BJ (cell line): ENCODE measurements around the gene LRRC37B. TPM values are rescaled to one million over a fixed set of nuclear protein-coding genes. Genes with fewer than 3 reads are reported as not detected.
"Not testable (repeated sequence)": the region's sequence is repeated elsewhere in the genome, so short reads cannot be mapped to it uniquely, and the experiment has no call there.

Experiments
- CTCF ChIA-PET: fragments of 350-600 bp; formaldehyde crosslinking; extraction: SDS; loops from one replicate; lab custom pipeline; 2021; ENCODE audit warnings: antibody characterized with exemption, inconsistent platforms; lab: Yijun Ruan, JAX
- POLR2A ChIA-PET: fragments of 300-600 bp; sonication (Branson Sonifier 250); formaldehyde crosslinking; extraction: SDS; loops from one replicate; lab custom pipeline; 2021; ENCODE audit warnings: antibody characterized with exemption; lab: Charles Lee
- DNase-seq: peaks from one replicate; pipeline ENCODE4 v3.0.0-alpha.2; 2011; ENCODE audit warnings: low read depth
- H3K27me3 ChIP-seq: 2 replicates; pipeline ENCODE4 v1.6.0; 2011; ENCODE audit warnings: low read length; ENCODE audit not compliant: control insufficient read depth, insufficient read depth
- H3K36me3 ChIP-seq: 2 replicates; pipeline ENCODE4 v1.5.1; 2011; ENCODE audit warnings: low read length; ENCODE audit not compliant: control insufficient read depth, insufficient read depth
- H3K4me3 ChIP-seq: 2 replicates; pipeline ENCODE4 v1.5.1; 2011; ENCODE audit warnings: low read depth, mild to moderate bottlenecking, control low read depth, low read length
- CTCF ChIP-seq: IDR thresholded peaks from 2 replicates; pipeline ENCODE4 v1.5.1; 2011; ENCODE audit warnings: low read depth, mild to moderate bottlenecking, control low read depth, inconsistent platforms, low read length, moderate library complexity; ENCODE audit not compliant: insufficient read depth
- polyA plus RNA-seq: library from polyadenylated mRNA; depleted of rRNA; stranded (reverse); fragments of >200 nt; gene quantifications from 2 replicates; pipeline ENCODE4 v1.2.3, GENCODE V29; 2011

LRRC37B gene
- polyA plus RNA-seq, 1 experiment = 8.6 TPM

DNA sequence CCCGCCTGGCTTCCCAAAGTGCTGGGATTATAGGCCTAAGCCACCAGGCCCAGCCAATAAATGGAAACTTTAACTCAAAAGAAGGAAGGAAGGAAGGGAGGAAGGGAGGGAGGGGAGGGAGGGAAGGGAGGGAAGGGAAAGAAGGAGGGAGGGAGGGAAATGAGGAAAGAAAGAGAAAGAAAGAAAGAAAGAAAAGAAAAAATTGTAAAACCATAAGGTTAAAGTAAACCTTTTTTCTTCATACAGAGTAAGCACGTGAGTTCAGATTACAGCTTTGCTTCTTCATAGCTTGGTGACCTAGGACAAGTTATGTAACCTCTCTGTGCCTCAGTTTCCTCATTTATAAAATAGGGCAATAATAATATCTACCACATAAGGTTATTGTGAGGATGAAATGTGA is 26.0 kb downstream of the LRRC37B start:
- CTCF ChIA-PET = no interaction called here
- no peak overlapping the region for H3K4me3 ChIP-seq
- H3K36me3 ChIP-seq = no peaks in the 10 kb centered on the region; the same call in 1 of the 2 replicates
- POLR2A ChIA-PET = no interaction called here
- no peak for DNase-seq
- no peak for TF ChIP-seq CTCF
- H3K27me3 ChIP-seq = no peaks in the 10 kb centered on the region

- POLR2A ChIA-PET, H3K4me3 ChIP-seq, H3K27me3 ChIP-seq, CTCF ChIA-PET, H3K36me3 ChIP-seq, DNase-seq: not testable (repeated sequence)
Measured at GRCh38 chr17:32033812-32034211, 26.6 kb downstream of the LRRC37B start.

- H3K4me3 ChIP-seq, CTCF ChIA-PET, POLR2A ChIA-PET, H3K36me3 ChIP-seq, DNase-seq, H3K27me3 ChIP-seq: not testable (repeated sequence)
Measured at GRCh38 chr17:32040246-32040645, 33.1 kb downstream of the LRRC37B start.

DNA sequence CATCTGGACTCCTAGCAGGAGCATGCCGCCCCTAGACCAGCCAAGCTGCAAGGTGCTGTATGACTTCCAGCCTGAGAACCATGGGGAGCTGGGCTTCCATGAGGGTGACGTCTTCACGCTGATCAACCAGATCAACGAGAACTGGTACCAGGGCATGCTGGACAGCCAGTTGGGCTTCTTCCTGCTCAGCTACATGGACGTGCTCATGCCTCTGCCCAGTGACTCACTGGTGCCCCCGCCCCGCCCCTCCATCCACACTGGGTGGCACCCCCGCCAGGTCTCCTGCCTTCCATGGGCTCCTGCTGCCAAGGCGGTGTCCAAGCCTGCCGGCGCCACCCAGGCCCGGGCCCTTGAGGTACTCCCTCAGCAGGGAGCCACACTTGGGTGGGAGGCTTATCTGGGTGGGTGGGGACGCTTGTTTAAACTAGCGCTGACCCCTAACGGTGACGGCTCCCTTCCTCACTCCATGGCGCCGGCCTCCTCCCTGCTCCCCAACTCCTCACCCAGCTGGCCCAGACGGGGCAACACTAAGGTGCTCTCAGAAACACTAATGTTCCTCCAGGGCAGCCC is 34.2 kb downstream of the LRRC37B start:
- not testable (repeated sequence) for DNase-seq

GRCh38 chr17:32042266-32042665 is 35.1 kb downstream of the LRRC37B start:
- H3K4me3 ChIP-seq, H3K36me3 ChIP-seq, DNase-seq, POLR2A ChIA-PET, H3K27me3 ChIP-seq, CTCF ChIA-PET: not testable (repeated sequence)

More for the DNA sequence above, 34.2 kb downstream of the LRRC37B start:
- H3K36me3 ChIP-seq, H3K4me3 ChIP-seq, POLR2A ChIA-PET, CTCF ChIA-PET, H3K27me3 ChIP-seq: not testable (repeated sequence)

GRCh38 chr17:32045611-32046010 is 38.4 kb downstream of the LRRC37B start:
- CTCF ChIA-PET, POLR2A ChIA-PET, H3K27me3 ChIP-seq, DNase-seq, H3K36me3 ChIP-seq, H3K4me3 ChIP-seq: not testable (repeated sequence)

GRCh38 chr17:32047663-32048062 is 40.5 kb downstream of the LRRC37B start:
- H3K27me3 ChIP-seq, H3K4me3 ChIP-seq, H3K36me3 ChIP-seq, CTCF ChIA-PET, POLR2A ChIA-PET, DNase-seq: not testable (repeated sequence)

- DNase-seq, POLR2A ChIA-PET, H3K27me3 ChIP-seq, H3K4me3 ChIP-seq, CTCF ChIA-PET, H3K36me3 ChIP-seq: not testable (repeated sequence)
Measured at GRCh38 chr17:32054985-32055384, 47.8 kb downstream of the LRRC37B start.

- H3K4me3 ChIP-seq, CTCF ChIA-PET, H3K36me3 ChIP-seq, H3K27me3 ChIP-seq, POLR2A ChIA-PET, DNase-seq: not testable (repeated sequence)
Measured at GRCh38 chr17:32055425-32055824, 48.2 kb downstream of the LRRC37B start.

DNA sequence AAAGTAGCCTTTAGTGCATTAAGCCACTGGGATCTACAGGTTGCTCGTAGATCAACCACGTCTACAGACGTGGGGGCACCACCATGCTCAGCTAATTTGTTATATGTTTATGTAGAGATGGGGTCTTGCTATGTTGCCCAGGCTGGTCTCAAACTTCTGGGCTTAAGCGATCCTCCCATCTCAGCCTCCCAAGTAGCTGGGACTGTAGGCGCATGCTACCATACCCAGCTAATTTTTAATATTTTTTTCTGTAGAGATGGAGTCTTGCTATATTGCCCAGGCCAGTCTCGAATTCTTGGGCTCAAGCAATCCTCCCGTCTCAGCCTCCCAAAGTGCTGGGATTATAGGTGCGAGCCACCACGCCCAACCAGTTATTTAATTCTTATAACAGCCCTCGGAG is 49.3 kb downstream of the LRRC37B start:
- H3K36me3 ChIP-seq, POLR2A ChIA-PET, CTCF ChIA-PET, DNase-seq, H3K27me3 ChIP-seq, H3K4me3 ChIP-seq: not testable (repeated sequence)

DNA sequence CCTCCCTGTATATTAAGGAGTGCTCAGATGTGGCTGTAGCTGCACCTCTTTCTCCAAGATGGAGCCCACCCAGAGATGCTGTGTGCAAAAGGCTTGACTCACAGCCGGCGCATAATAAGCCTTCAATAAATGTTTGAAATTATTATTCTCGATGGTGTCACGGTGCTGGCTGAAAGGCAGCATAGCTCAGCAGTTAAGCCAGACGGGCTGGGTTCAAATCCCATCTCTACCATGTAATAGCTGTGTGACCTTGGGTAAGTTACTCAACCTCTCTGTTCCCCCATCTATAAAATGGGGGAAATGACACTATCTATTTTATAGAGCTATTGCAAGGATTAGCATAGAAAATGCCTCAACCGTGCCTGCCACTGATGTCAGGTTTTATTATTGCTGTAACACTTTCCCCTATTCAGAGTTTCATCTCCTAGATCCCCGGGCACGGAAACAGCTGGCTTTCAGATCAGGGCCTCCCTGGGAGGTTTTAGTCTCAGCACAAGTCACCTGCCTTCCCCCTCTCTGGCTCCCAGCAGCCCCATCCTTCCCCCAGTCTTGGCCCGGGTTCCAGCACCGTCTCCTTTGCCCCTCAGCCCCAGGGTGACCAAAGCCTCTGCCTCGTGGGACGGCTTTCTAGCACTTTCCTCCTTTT is 50.4 kb downstream of the LRRC37B start:
- CTCF ChIA-PET, DNase-seq, H3K36me3 ChIP-seq, POLR2A ChIA-PET, H3K27me3 ChIP-seq, H3K4me3 ChIP-seq: not testable (repeated sequence)

DNA sequence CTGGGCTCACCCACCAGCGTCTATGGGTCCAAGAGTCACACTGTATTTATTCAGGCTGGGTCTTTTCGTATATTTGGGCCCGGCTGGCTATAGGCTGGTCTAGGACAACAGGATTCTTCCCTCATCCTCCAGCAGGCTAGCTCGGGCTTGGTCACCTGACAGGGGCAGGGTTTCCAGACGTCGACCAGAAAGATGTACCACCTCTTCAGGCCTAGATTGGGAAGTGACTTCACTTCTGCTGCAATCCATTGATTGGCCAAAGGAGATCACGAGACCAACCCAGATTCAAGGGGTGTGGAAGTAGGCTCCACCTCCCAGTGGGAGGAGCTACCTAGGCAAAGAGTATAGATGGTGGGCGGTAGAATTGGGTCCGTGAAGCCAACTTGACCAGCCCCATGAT is 53.5 kb downstream of the LRRC37B start:
- H3K36me3 ChIP-seq, POLR2A ChIA-PET, CTCF ChIA-PET, H3K27me3 ChIP-seq, DNase-seq, H3K4me3 ChIP-seq: not testable (repeated sequence)
